Hippocampal formation (tissue), 2 donors: Measurements from ENCODE around the gene PLS1.
"Not testable (repeated sequence)": the region's sequence is repeated elsewhere in the genome, so short reads cannot be mapped to it uniquely, and the experiment has no call there.

ENCODE experiments used
- DNase-seq, 2 donors: peaks; one replicate each; lab custom pipeline; 2025; lab: John Stamatoyannopoulos, UW

The PLS1 gene

GRCh38 chr3:142595951-142596725 lies at the start of gene PLS1:
Gene PLS1 (plus strand): TSS chr3:142596393. CDS start chr3:142664238, 67,845 bp downstream.
- DNase-seq, result peak; percentile 62 to 83

DNA sequence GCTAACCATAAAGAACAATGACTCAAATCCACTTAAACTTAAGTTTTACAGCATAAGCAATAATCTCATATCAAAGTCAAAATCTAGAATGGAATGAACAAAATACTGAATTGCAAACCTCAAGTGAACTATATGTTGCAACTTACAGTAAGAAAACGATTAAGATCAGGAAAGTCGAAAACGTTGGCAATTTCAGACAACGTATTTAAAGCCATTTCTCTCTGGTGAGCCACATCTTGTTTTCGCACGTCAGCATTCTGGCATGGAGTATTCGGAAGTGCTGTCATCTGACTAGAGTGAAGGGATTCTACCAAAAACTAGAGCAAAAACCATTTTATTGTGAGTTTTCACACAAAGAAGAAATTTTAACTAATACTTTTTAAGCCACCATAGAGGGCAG lies 46.2 kb upstream of the PLS1 start:
- no peak for DNase-seq

GRCh38 chr3:142552579-142552978 lies 43.6 kb upstream of the PLS1 start:
- DNase-seq, result not testable (repeated sequence)

- no peak for DNase-seq
These were observed 42.5 kb upstream of the PLS1 start for GRCh38 chr3:142553741-142554140.

DNA sequence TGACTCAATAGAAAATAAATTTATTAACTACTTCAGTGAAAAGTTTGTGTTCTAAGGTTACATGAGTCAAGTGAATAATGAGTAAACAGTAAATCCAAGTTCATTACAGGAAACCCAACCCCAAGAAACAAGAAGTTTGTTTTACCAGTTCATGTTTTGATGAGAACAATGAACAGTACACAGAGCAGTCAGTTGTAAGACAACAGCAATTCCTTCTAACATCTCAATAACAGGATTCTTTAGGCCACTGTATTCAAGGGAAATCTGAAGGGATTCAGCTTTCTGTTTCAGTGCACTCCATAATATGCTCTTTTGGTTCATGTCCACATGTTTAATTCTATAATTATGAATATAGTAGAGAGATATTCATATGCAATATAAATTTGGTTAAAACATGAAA lies 36.1 kb upstream of the PLS1 start:
- DNase-seq, result no peak

GRCh38 chr3:142563496-142563997 lies 32.6 kb upstream of the PLS1 start:
- DNase-seq, result no peak

- no peak for DNase-seq
These were observed 30.1 kb upstream of the PLS1 start for GRCh38 chr3:142566096-142566495.

- no peak for DNase-seq
These were observed 27.7 kb upstream of the PLS1 start for GRCh38 chr3:142568393-142569017.

GRCh38 chr3:142569422-142569821 lies 26.8 kb upstream of the PLS1 start:
- DNase-seq, result not testable (repeated sequence)

DNA sequence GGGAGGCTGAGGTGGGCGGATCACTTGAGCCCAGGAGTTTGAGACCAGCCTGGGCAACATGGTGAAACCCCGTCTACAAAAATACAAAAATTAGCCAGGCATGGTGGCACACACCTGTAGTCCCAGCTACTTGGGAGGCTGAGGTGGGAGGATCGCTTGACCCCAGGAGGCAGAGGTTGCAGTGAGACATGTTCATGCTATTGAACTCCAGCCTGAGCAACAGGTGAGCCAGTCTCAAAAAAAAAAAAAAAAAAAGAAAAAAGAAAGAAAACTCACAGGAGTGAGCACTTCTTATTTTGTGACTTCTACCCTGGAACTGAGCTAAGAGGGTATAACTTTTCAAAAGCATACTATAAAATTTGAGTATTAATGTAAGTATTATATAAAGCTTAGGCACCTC lies 22.0 kb upstream of the PLS1 start:
- not testable (repeated sequence) for DNase-seq

GRCh38 chr3:142574665-142575064 lies 21.5 kb upstream of the PLS1 start:
- DNase-seq, result no peak

DNA sequence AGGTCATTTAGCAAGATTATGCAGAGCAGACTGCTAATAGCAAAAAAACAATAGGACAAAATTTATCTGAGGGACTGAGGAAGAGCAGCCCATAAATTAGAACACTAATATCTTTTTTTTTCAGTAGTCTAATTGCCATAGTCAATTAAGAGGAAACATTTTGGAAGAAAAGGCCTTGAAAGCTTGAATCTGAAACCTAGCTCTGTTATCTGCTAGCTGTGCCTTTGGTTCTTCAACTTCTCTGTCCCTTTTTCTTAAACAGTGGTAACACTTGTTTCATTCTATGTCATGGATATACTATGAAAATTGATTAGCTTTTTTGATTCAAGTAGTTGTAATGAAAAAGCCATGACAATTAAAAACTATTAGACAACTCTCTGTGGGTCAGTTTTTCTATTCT lies 19.4 kb upstream of the PLS1 start:
- no peak for DNase-seq

- DNase-seq, result no peak
These were observed 18.4 kb upstream of the PLS1 start for GRCh38 chr3:142577696-142578328.

DNA sequence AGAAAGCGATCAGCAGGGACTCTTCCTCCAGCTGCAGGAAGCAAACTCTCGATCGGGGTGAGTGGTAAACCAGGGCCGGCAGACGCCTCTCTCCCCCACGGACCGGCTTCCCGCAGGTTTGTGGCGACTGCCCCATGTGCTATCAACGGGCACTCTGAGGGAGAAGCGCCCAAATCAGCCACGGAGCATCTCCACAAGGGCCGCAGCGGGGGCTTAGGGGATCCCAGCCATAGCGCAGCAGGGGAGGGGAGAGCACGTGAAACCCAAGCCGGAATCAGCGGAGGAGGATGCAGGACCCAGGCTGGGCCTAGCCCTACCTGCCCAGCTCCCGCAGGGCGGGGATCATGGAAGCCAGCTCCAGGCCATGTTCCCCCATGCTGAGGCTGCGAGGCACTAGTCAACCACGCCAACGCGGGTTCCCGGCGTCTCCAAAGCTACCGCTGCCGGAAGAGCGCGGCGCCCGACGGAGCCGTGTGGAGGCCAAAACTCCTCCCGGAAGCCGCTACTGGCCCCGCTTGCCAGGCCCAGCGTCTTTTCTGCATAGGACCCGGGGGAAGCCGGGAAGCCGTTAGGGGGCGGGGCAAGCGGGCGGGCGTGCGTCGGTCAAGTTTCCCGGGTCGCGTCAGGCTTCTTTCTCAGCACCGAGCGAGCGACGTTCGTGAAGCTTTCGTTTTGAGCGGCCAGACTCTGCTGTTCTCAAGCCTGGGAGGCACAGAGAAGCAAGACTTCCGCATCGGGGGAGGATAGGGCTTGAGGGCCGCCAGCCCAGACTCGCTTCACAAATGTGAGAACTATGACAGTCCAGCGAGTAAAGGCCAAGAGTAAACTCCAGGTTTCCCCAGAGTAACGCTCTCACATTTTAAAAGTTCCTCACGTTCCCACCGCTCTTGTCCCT lies 17.6 kb upstream of the PLS1 start, which contains the start of gene ATR:
Gene ATR, minus strand, starts transcription at position 405 of the 895 bp plus-strand sequence. Its CDS starts 29 bp downstream, at position 376.
- peak; percentile 89 to 94 for DNase-seq

GRCh38 chr3:142580061-142580423 lies 16.2 kb upstream of the PLS1 start:
- DNase-seq, result no peak

DNA sequence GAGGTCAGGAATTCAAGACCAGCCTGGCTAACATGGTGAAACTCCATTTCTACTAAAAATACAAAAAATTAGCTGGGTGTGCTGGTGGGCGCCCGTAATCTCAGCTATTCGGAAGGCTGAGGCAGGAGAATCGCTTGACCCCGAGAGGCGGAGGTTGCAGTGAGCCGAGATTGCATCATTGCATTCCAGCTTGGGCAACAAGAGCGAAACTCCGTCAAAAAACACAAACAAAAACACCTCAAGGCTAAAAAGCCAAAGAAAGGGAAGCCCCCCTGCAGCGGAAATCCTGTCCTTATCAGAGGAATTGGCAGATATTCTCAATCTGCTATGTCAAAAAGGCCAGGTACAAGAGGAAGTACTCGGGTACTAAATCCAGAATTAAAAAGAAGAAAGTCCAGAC lies 15.1 kb upstream of the PLS1 start:
- not testable (repeated sequence) for DNase-seq

- DNase-seq, result peak; percentile 1 to 73
These were observed 9.3 kb upstream of the PLS1 start for GRCh38 chr3:142586803-142587406.

- DNase-seq, result no peak
These were observed 7.5 kb upstream of the PLS1 start for GRCh38 chr3:142588703-142589102.

GRCh38 chr3:142592268-142592667 lies 3.9 kb upstream of the PLS1 start:
- DNase-seq, result not testable (repeated sequence)

DNA sequence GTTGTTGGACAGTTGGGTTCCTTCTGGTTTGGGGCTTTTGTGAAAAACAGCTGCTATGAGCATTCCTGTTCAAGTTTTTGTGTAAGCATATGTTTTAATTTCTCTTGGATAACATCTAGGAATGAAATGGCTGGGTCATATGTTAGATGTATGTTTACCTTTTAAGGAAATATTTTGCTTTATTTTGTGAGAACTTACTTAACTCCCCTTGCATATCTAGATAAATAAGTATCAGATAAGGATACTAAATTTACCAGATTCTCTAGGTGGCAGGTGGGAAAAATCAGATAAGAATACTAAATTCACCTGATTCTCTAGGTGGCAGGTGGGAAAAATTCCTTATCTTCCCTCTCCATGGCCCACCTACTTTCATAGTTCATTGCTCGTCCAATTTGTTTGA lies 1.1 kb upstream of the PLS1 start:
- no peak for DNase-seq

DNA sequence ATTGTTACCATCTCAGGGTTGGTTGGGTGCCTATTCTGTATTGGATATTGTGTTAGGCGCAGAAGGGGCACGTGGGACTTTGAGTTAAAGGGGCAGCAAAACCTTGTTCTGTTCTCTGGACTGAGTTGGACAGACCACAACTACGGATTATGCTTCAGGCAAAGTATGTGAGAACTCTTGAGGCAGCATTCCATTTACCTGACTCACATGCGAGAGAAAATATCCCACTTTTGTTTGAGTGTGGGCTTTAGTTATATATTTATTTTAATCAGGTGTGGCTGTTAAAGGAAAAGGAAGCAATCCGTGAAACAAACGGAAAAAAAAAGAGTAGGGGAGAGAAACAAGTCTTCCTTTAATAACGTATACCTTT lies 627 bp upstream of the PLS1 start:
- no peak for DNase-seq
